OCI-LY3 (cell line): ENCODE results near the gene WAS.

Experiments
- EZH2phosphoT487 ChIP-seq: fragments of 200-600 bp; shearing (Covaris generic); IDR thresholded peaks from 2 replicates; pipeline ENCODE4 v1.6.1; 2018; ENCODE audit warnings: antibody characterized with exemption, mixed run types, low read depth
- TF ChIP-seq, protein P1 (sequence below): fragments of 200-600, 300-600 bp; sonication (generic); IDR thresholded peaks from 2 replicates; pipeline ENCODE4 v1.5.1; 2014; ENCODE audit warnings: antibody characterized with exemption, low read length, low read depth

DNA sequence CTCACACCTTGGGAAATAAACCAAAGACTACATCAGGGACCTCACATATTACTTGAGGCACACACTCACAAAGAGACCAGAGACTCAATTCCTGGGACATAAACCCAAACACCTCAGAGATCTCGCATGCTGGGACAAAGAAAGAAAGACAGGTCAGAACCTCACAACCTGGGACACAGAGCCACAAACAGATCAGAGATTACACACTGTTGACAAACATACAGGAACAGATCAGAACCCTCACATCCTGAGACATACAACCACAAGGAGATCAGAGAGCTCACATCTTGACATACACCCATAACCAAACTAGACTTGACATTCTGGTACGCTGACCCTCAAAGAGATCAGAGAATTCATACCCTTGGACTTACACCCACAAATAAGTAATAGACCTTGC lies 30.2 kb downstream of the WAS start:
- TF ChIP-seq, protein P1, sequence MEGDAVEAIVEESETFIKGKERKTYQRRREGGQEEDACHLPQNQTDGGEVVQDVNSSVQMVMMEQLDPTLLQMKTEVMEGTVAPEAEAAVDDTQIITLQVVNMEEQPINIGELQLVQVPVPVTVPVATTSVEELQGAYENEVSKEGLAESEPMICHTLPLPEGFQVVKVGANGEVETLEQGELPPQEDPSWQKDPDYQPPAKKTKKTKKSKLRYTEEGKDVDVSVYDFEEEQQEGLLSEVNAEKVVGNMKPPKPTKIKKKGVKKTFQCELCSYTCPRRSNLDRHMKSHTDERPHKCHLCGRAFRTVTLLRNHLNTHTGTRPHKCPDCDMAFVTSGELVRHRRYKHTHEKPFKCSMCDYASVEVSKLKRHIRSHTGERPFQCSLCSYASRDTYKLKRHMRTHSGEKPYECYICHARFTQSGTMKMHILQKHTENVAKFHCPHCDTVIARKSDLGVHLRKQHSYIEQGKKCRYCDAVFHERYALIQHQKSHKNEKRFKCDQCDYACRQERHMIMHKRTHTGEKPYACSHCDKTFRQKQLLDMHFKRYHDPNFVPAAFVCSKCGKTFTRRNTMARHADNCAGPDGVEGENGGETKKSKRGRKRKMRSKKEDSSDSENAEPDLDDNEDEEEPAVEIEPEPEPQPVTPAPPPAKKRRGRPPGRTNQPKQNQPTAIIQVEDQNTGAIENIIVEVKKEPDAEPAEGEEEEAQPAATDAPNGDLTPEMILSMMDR: no peak
- TF ChIP-seq EZH2phosphoT487: no peak
